Stomach (tissue), 4 donors: ENCODE results near the gene AGBL4.

ENCODE experiments used
- CTCF ChIP-seq, 7 experiments: fragments of 450-650 bp in 4 of 7; fragments of 200-600 bp in 3 of 7; sonication (generic) in 3 of 7; IDR thresholded peaks; one replicate each; pipeline ENCODE4 v1.5.1; 2016 to 2019; ENCODE audit warnings: antibody characterized with exemption in 7 of 7, control low read depth in 2 of 7, mild to moderate bottlenecking in 1 of 7
- EP300 ChIP-seq: sonication (generic); formaldehyde crosslinking; IDR thresholded peaks from one replicate; pipeline ENCODE4 v1.6.1; 2017; ENCODE audit warnings: antibody characterized with exemption
- POLR2A ChIP-seq, 4 donors: fragments of 450-650 bp; IDR thresholded peaks; one replicate each; pipeline ENCODE4 v1.6.1; 2016; ENCODE audit warnings: antibody characterized with exemption in 4 of 4, control low read depth in 2 of 4, mild to moderate bottlenecking in 1 of 4, moderate library complexity in 1 of 4
- POLR2AphosphoS5 ChIP-seq, 3 donors: sonication (generic); formaldehyde crosslinking; IDR thresholded peaks; one replicate each; pipeline ENCODE4 v1.6.1; 2016; ENCODE audit warnings: antibody characterized with exemption in 3 of 3

GRCh38 chr1:48602349-48602748, 1421.4 kb downstream of the AGBL4 start:
- TF ChIP-seq CTCF (IDR thresholded peaks at IDR 0.05), result no peak
- TF ChIP-seq POLR2A (IDR thresholded peaks at IDR 0.05), result no peak
- no peak for TF ChIP-seq EP300
- TF ChIP-seq POLR2AphosphoS5 (IDR thresholded peaks at IDR 0.05), result no peak
